ENCODE data around the gene ATP6V0A4.
"Not testable (repeated sequence)": the region's sequence is repeated elsewhere in the genome, so short reads cannot be mapped to it uniquely, and the experiment has no call there.

The ATP6V0A4 gene

GRCh38 chr7:138797715-138798320 lies at the start of gene ATP6V0A4, which contains the start of gene TMEM213:
TSS of gene ATP6V0A4 (minus strand) at chr7:138798196. CDS start at chr7:138771247, 26,949 bp downstream.
TSS of gene TMEM213 (plus strand) at chr7:138797994. CDS start at chr7:138798105, 111 bp downstream.
- DNase-seq, result no peak

GRCh38 chr7:138845711-138846110 lies 47.7 kb upstream of the ATP6V0A4 start:
- DNase-seq, result no peak

GRCh38 chr7:138843632-138844580 lies 45.9 kb upstream of the ATP6V0A4 start:
- no peak for DNase-seq

GRCh38 chr7:138842111-138842510 lies 44.1 kb upstream of the ATP6V0A4 start:
- no peak for DNase-seq

- DNase-seq, result no peak
These were observed 40.2 kb upstream of the ATP6V0A4 start for GRCh38 chr7:138838166-138838565.

GRCh38 chr7:138837627-138838026 lies 39.6 kb upstream of the ATP6V0A4 start:
- no peak for DNase-seq

GRCh38 chr7:138835087-138835486 lies 37.1 kb upstream of the ATP6V0A4 start:
- DNase-seq, result no peak

GRCh38 chr7:138834583-138834982 lies 36.6 kb upstream of the ATP6V0A4 start:
- DNase-seq, result no peak

GRCh38 chr7:138833596-138833995 lies 35.6 kb upstream of the ATP6V0A4 start:
- DNase-seq, result no peak

GRCh38 chr7:138832966-138833365 lies 35.0 kb upstream of the ATP6V0A4 start:
- no peak for DNase-seq

- DNase-seq, result no peak
These were observed 31.3 kb upstream of the ATP6V0A4 start for GRCh38 chr7:138829335-138829734.

GRCh38 chr7:138828302-138828701 lies 30.3 kb upstream of the ATP6V0A4 start:
- DNase-seq, result no peak

GRCh38 chr7:138825049-138825721 lies 27.2 kb upstream of the ATP6V0A4 start:
- DNase-seq, result no peak

- no peak for DNase-seq
These were observed 25.0 kb upstream of the ATP6V0A4 start for GRCh38 chr7:138822867-138823535.

GRCh38 chr7:138821912-138822311 lies 23.9 kb upstream of the ATP6V0A4 start:
- no peak for DNase-seq

- no peak for DNase-seq
These were observed 21.6 kb upstream of the ATP6V0A4 start for GRCh38 chr7:138819625-138820024.

- no peak for DNase-seq
These were observed 18.7 kb upstream of the ATP6V0A4 start for GRCh38 chr7:138816650-138817049.

- DNase-seq, result no peak
These were observed 16.9 kb upstream of the ATP6V0A4 start for GRCh38 chr7:138814816-138815332.

- DNase-seq, result no peak
These were observed 15.9 kb upstream of the ATP6V0A4 start for GRCh38 chr7:138813945-138814344.

GRCh38 chr7:138811327-138811726 lies 13.3 kb upstream of the ATP6V0A4 start:
- DNase-seq, result not testable (repeated sequence)

GRCh38 chr7:138809346-138809745 lies 11.3 kb upstream of the ATP6V0A4 start:
- no peak for DNase-seq

GRCh38 chr7:138804618-138805017 lies 6.6 kb upstream of the ATP6V0A4 start:
- DNase-seq, result no peak

GRCh38 chr7:138802706-138803105 lies 4.7 kb upstream of the ATP6V0A4 start:
- DNase-seq, result no peak

Data from stimulated activated CD4-positive, alpha-beta T cell treated with anti-CD3 and anti-CD28 coated beads, Interleukin-4, amount 100 ng/mL, for 4 hours (primary cell).